ENCODE results near the gene MMP12.

DNA sequence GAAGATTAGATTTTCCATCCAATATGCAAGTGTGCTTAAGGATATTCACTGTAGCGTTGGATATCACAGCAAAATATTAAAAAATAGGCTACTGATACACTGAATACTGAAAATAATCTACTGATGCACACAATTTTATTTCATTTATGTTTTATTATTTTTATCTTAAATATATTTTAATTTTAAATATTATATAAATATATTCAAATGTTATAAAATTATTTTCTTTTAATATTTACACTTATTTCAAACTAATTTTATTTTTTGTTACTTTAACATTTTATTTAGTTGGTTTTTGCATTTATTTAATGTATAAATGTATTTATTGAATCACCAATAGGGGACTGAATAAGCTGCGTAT lies 43.7 kb downstream of the MMP12 start:
- TF ChIP-seq, protein P1, sequence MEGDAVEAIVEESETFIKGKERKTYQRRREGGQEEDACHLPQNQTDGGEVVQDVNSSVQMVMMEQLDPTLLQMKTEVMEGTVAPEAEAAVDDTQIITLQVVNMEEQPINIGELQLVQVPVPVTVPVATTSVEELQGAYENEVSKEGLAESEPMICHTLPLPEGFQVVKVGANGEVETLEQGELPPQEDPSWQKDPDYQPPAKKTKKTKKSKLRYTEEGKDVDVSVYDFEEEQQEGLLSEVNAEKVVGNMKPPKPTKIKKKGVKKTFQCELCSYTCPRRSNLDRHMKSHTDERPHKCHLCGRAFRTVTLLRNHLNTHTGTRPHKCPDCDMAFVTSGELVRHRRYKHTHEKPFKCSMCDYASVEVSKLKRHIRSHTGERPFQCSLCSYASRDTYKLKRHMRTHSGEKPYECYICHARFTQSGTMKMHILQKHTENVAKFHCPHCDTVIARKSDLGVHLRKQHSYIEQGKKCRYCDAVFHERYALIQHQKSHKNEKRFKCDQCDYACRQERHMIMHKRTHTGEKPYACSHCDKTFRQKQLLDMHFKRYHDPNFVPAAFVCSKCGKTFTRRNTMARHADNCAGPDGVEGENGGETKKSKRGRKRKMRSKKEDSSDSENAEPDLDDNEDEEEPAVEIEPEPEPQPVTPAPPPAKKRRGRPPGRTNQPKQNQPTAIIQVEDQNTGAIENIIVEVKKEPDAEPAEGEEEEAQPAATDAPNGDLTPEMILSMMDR (IDR thresholded peaks at IDR 0.05), result no peak
- TF ChIP-seq POLR2A (IDR thresholded peaks at IDR 0.05), result no peak
- TF ChIP-seq EP300 (IDR thresholded peaks at IDR 0.05), result no peak

Data from tibial nerve (tissue), 4 donors.